Astrocyte (in vitro differentiated cells and primary cell): ENCODE data around the gene SNAP25. TPM values are rescaled to one million over a fixed set of nuclear protein-coding genes. Genes with fewer than 3 reads are reported as not detected.

Experiments used
- DNase-seq: peaks from one replicate; pipeline ENCODE4 v3.0.0-alpha.2; 2010; ENCODE audit warnings: low read depth
- FAIRE-seq: peaks from 2 replicates; lab custom pipeline; 2011; peaks lifted over from hg19 to GRCh38; lab: Jason Lieb, UNC
- H2AFZ ChIP-seq: 2 replicates; pipeline ENCODE4 v1.6.0; 2012; ENCODE audit warnings: low read depth, low read length, inconsistent platforms
- H3K27ac ChIP-seq: 2 replicates; pipeline ENCODE4 v1.5.1; 2011; ENCODE audit warnings: low read depth, low read length, inconsistent platforms
- H3K27me3 ChIP-seq: 2 replicates; pipeline ENCODE4 v1.6.0; 2011; ENCODE audit warnings: low read length, inconsistent platforms; ENCODE audit not compliant: insufficient read depth
- H3K36me3 ChIP-seq: 2 replicates; pipeline ENCODE4 v1.5.1; 2011; ENCODE audit warnings: low read length, inconsistent platforms; ENCODE audit not compliant: insufficient read depth
- H3K4me1 ChIP-seq: 2 replicates; pipeline ENCODE4 v1.5.1; 2011; ENCODE audit warnings: low read length, inconsistent platforms; ENCODE audit not compliant: insufficient read depth
- H3K4me2 ChIP-seq: 2 replicates; pipeline ENCODE4 v1.6.0; 2012; ENCODE audit warnings: low read length, inconsistent platforms
- H3K4me3 ChIP-seq: 2 replicates; pipeline ENCODE4 v1.5.1; 2011; ENCODE audit warnings: low read depth, mild to moderate bottlenecking, low read length, inconsistent platforms; ENCODE audit not compliant: insufficient read depth
- H3K79me2 ChIP-seq: 2 replicates; pipeline ENCODE4 v1.6.0; 2012; ENCODE audit warnings: mild to moderate bottlenecking, low read length, inconsistent platforms; ENCODE audit not compliant: insufficient read depth
- H3K9ac ChIP-seq: 2 replicates; pipeline ENCODE4 v1.6.0; 2012; ENCODE audit warnings: mild to moderate bottlenecking, low read length, inconsistent platforms
- H3K9me3 ChIP-seq: 2 replicates; pipeline ENCODE4 v1.5.1; 2012; ENCODE audit warnings: low read depth, mild to moderate bottlenecking, low read length, inconsistent platforms; ENCODE audit not compliant: insufficient read depth
- H4K20me1 ChIP-seq: 2 replicates; pipeline ENCODE4 v1.6.0; 2012; ENCODE audit warnings: low read length, inconsistent platforms; ENCODE audit not compliant: insufficient read depth
- H3K27ac Mint-ChIP-seq: one replicate; pipeline ENCODE4 v1.8.0; 2021; ENCODE audit warnings: mild to moderate bottlenecking, mixed read lengths; ENCODE audit not compliant: unreplicated experiment
- H3K27me3 Mint-ChIP-seq: one replicate; pipeline ENCODE4 v1.8.0; 2021; ENCODE audit warnings: low read depth, mixed read lengths; ENCODE audit not compliant: unreplicated experiment
- H3K36me3 Mint-ChIP-seq: one replicate; pipeline ENCODE4 v1.8.0; 2021; ENCODE audit warnings: low read depth, mixed read lengths; ENCODE audit not compliant: unreplicated experiment
- H3K4me1 Mint-ChIP-seq: one replicate; pipeline ENCODE4 v1.8.0; 2021; ENCODE audit warnings: low read depth, mixed read lengths; ENCODE audit not compliant: unreplicated experiment
- H3K4me3 Mint-ChIP-seq: one replicate; pipeline ENCODE4 v1.8.0; 2021; ENCODE audit warnings: mild to moderate bottlenecking, moderate library complexity, mixed read lengths; ENCODE audit not compliant: unreplicated experiment
- H3K9me3 Mint-ChIP-seq: one replicate; pipeline ENCODE4 v1.8.0; 2021; ENCODE audit warnings: mild to moderate bottlenecking, mixed read lengths; ENCODE audit not compliant: unreplicated experiment
- CTCF ChIP-seq: IDR thresholded peaks from 2 replicates; pipeline ENCODE4 v1.5.1; 2011; ENCODE audit warnings: low read depth, mild to moderate bottlenecking, inconsistent platforms, low read length, moderate library complexity; ENCODE audit not compliant: insufficient read depth
- EZH2 ChIP-seq: IDR thresholded peaks from 2 replicates; pipeline ENCODE4 v1.6.1; 2012; ENCODE audit warnings: mild to moderate bottlenecking, low read length, inconsistent platforms; ENCODE audit not compliant: insufficient read depth
- total RNA-seq: library from RNA; stranded (reverse); gene quantifications from 2 replicates; pipeline ENCODE4 v1.2.1, GENCODE V29; 2021

Gene SNAP25
- total RNA-seq, 1 donor from 2014 or later, result 3.9 TPM

GRCh38 chr20:10255846-10256245 lies 37.2 kb downstream of the SNAP25 start:
- TF ChIP-seq EZH2 (no peak), CTCF (no peak)
- FAIRE-seq, result no peak

GRCh38 chr20:10259166-10259565 lies 40.5 kb downstream of the SNAP25 start:
- Histone ChIP-seq H3K4me3 (no peak overlapping the region), H2AFZ (no peak overlapping the region), H3K27ac (no peak overlapping the region), H3K79me2 (no peaks in the 10 kb centered on the region), H3K27me3 (peaks cover 2% of the 10 kb centered on the region), H3K9ac (no peak overlapping the region), H3K36me3 (no peaks in the 10 kb centered on the region), H3K4me2 (no peak overlapping the region), H4K20me1 (no peaks in the 10 kb centered on the region), H3K4me1 (no peaks in the 10 kb centered on the region), H3K9me3 (no peaks in the 10 kb centered on the region)
- H3K27me3 Mint-ChIP-seq, result no peaks in the 10 kb centered on the region
- FAIRE-seq (no peak), DNase-seq (no peak)
- H3K9me3 Mint-ChIP-seq, result no peaks in the 10 kb centered on the region
- no peak overlapping the region for H3K4me3 Mint-ChIP-seq
- H3K4me1 Mint-ChIP-seq, result peaks cover 9% of the 10 kb centered on the region
- peaks cover 2% of the 10 kb centered on the region for H3K36me3 Mint-ChIP-seq
- no peak overlapping the region for H3K27ac Mint-ChIP-seq
- TF ChIP-seq EZH2 (no peak), CTCF (no peak)

More at GRCh38 chr20:10255846-10256245, 37.2 kb downstream of the SNAP25 start:
- no peak overlapping the region for H3K4me3 Mint-ChIP-seq
- H3K36me3 Mint-ChIP-seq, result peaks cover 2% of the 10 kb centered on the region
- H3K79me2 ChIP-seq, result no peaks in the 10 kb centered on the region
- no peaks in the 10 kb centered on the region for H3K36me3 ChIP-seq
- H3K27me3 Mint-ChIP-seq, result peaks cover 6% of the 10 kb centered on the region
- no peaks in the 10 kb centered on the region for H3K4me1 Mint-ChIP-seq
- no peaks in the 10 kb centered on the region for H3K4me1 ChIP-seq
- no peak overlapping the region for H3K4me3 ChIP-seq
- peaks cover 1% of the 10 kb centered on the region for H3K27me3 ChIP-seq
- no peak overlapping the region for H3K4me2 ChIP-seq
- no peak overlapping the region for H2AFZ ChIP-seq
- no peak overlapping the region for H3K27ac ChIP-seq
- no peaks in the 10 kb centered on the region for H3K9me3 ChIP-seq
- H3K27ac Mint-ChIP-seq, result no peak overlapping the region
- no peaks in the 10 kb centered on the region for H4K20me1 ChIP-seq
- no peak for DNase-seq
- no peak overlapping the region for H3K9ac ChIP-seq
- no peaks in the 10 kb centered on the region for H3K9me3 Mint-ChIP-seq

- no peak for FAIRE-seq
- H3K79me2 ChIP-seq, result no peaks in the 10 kb centered on the region
- no peak overlapping the region for H3K27ac ChIP-seq
- peaks cover 2% of the 10 kb centered on the region for H3K27me3 ChIP-seq
- H3K4me3 ChIP-seq, result no peak overlapping the region
- H2AFZ ChIP-seq, result no peak overlapping the region
- no peak overlapping the region for H3K4me2 ChIP-seq
- Mint-ChIP-seq H3K4me1 (peaks cover 12% of the 10 kb centered on the region), H3K4me3 (no peak overlapping the region), H3K27me3 (no peaks in the 10 kb centered on the region), H3K9me3 (no peaks in the 10 kb centered on the region), H3K27ac (no peak overlapping the region), H3K36me3 (peaks cover under 1% of the 10 kb centered on the region)
- no peaks in the 10 kb centered on the region for H4K20me1 ChIP-seq
- no peak for DNase-seq
- H3K4me1 ChIP-seq, result no peaks in the 10 kb centered on the region
- no peak overlapping the region for H3K9ac ChIP-seq
- H3K9me3 ChIP-seq, result no peaks in the 10 kb centered on the region
- no peaks in the 10 kb centered on the region for H3K36me3 ChIP-seq
- no peak for TF ChIP-seq CTCF
- no peak for TF ChIP-seq EZH2
These were observed 41.7 kb downstream of the SNAP25 start for GRCh38 chr20:10260316-10260715.
